Gastroesophageal sphincter (tissue), 4 donors: ENCODE data around the gene PDE1C. TPM values are rescaled to one million over a fixed set of nuclear protein-coding genes. Genes with fewer than 3 reads are reported as not detected.

Experiments
- ATAC-seq: fragments of 150-250 bp; one replicate; pipeline ENCODE4 v1.9.1; 2016; ENCODE audit warnings: mild to moderate bottlenecking, moderate library complexity
- H3K27ac ChIP-seq, 4 donors: fragments of 200-600 bp; sonication (generic) in 3 of 4; 1 replicate in 3 of 4; 2 replicates in 1 of 4; pipeline ENCODE4 v1.5.1; 2016 to 2019
- H3K27me3 ChIP-seq: fragments of 200-600 bp; sonication (generic); one replicate; pipeline ENCODE4 v1.5.1; 2019
- H3K36me3 ChIP-seq, 2 donors: fragments of 200-600 bp; sonication (generic); one replicate each; pipeline ENCODE4 v1.5.1; 2019; ENCODE audit warnings: control low read depth in 1 of 2
- H3K4me1 ChIP-seq, 3 donors: fragments of 200-600 bp; sonication (generic); 1 replicate in 2 of 3; 2 replicates in 1 of 3; pipeline ENCODE4 v1.5.1; 2016 to 2019; ENCODE audit warnings: control low read depth in 2 of 3
- H3K4me3 ChIP-seq, 2 donors: fragments of 200-600 bp; sonication (generic); one replicate each; pipeline ENCODE4 v1.5.1; 2019; ENCODE audit warnings: mild to moderate bottlenecking in 1 of 2, moderate library complexity in 1 of 2
- H3K9me3 ChIP-seq, 3 donors: fragments of 200-600 bp; sonication (generic); one replicate each; pipeline ENCODE4 v1.5.1; 2017 to 2019; ENCODE audit warnings: control low read depth in 2 of 3
- EP300 ChIP-seq: sonication (generic); formaldehyde crosslinking; IDR thresholded peaks from one replicate; pipeline ENCODE4 v1.6.1; 2017; ENCODE audit warnings: antibody characterized with exemption, mild to moderate bottlenecking
- POLR2A ChIP-seq, 2 donors: fragments of 450-650 bp; IDR thresholded peaks; one replicate each; pipeline ENCODE4 v1.6.1; 2017; ENCODE audit warnings: antibody characterized with exemption in 2 of 2, mild to moderate bottlenecking in 2 of 2, moderate library complexity in 1 of 2
- POLR2AphosphoS5 ChIP-seq: sonication (generic); formaldehyde crosslinking; IDR thresholded peaks from one replicate; pipeline ENCODE4 v1.6.1; 2017; ENCODE audit warnings: antibody characterized with exemption
- WGBS, 2 donors: methylation state at CpG; one replicate each; pipeline ENCODE4 v1.1.5; 2018; ENCODE audit warnings: low coverage in 1 of 2; 5-methylcytosine and 5-hydroxymethylcytosine counted together
- total RNA-seq, 4 donors: library from RNA; depleted of rRNA; stranded (reverse); fragments of >200 nt; gene quantifications; one replicate each; pipeline ENCODE4 v1.1.0, GENCODE V29; 2016
- TF ChIP-seq, protein P1 (sequence below), 4 experiments: fragments of 200-600 bp in 2 of 4; fragments of 450-650 bp in 2 of 4; sonication (generic) in 1 of 4; IDR thresholded peaks; one replicate each; pipeline ENCODE4 v1.5.1; 2017 to 2019; ENCODE audit warnings: antibody characterized with exemption in 4 of 4, mild to moderate bottlenecking in 2 of 4, moderate library complexity in 2 of 4

The PDE1C gene
- total RNA-seq, 4 donors from 2014 or later = 17.2 to 28.8 (median 21.7) TPM

DNA sequence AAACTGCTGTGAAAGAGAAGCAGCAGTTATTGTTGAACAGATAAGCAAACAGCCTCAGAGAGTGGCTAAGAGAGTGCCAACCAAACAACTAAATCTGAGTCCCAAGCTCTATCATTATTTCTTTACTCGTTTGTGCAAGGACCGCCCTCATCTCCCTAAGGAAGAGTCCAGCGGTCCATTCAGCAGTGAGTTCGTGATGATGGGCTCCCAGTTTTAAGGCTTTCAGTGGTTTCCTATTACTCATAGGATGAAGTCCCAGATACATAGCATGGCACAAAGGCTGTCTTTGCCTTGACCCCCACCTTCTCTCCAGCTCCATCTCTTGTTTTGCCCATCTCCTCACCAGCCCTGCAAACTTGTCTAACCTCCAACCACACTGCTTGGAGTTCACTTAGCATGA is 24.3 kb upstream of the PDE1C start:
- H3K36me3 ChIP-seq = no peaks in the 10 kb centered on the region
- TF ChIP-seq, protein P1, sequence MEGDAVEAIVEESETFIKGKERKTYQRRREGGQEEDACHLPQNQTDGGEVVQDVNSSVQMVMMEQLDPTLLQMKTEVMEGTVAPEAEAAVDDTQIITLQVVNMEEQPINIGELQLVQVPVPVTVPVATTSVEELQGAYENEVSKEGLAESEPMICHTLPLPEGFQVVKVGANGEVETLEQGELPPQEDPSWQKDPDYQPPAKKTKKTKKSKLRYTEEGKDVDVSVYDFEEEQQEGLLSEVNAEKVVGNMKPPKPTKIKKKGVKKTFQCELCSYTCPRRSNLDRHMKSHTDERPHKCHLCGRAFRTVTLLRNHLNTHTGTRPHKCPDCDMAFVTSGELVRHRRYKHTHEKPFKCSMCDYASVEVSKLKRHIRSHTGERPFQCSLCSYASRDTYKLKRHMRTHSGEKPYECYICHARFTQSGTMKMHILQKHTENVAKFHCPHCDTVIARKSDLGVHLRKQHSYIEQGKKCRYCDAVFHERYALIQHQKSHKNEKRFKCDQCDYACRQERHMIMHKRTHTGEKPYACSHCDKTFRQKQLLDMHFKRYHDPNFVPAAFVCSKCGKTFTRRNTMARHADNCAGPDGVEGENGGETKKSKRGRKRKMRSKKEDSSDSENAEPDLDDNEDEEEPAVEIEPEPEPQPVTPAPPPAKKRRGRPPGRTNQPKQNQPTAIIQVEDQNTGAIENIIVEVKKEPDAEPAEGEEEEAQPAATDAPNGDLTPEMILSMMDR (IDR thresholded peaks at IDR 0.05) = no peak
- no peak for TF ChIP-seq POLR2AphosphoS5
- no peak for TF ChIP-seq EP300
- TF ChIP-seq POLR2A (IDR thresholded peaks at IDR 0.05) = no peak
- H3K4me1 ChIP-seq = peaks cover 0 to 4% (median 0%) of the 10 kb centered on the region in 3 donors
- no peaks in the 10 kb centered on the region for H3K27me3 ChIP-seq
- H3K9me3 ChIP-seq = no peaks in the 10 kb centered on the region
- H3K27ac ChIP-seq = no peak overlapping the region
- no peak overlapping the region for H3K4me3 ChIP-seq
- ATAC-seq = no peak
- 79 to 90% methylated on average over 3 of the region's 4 CpGs for WGBS, 2 donors

DNA sequence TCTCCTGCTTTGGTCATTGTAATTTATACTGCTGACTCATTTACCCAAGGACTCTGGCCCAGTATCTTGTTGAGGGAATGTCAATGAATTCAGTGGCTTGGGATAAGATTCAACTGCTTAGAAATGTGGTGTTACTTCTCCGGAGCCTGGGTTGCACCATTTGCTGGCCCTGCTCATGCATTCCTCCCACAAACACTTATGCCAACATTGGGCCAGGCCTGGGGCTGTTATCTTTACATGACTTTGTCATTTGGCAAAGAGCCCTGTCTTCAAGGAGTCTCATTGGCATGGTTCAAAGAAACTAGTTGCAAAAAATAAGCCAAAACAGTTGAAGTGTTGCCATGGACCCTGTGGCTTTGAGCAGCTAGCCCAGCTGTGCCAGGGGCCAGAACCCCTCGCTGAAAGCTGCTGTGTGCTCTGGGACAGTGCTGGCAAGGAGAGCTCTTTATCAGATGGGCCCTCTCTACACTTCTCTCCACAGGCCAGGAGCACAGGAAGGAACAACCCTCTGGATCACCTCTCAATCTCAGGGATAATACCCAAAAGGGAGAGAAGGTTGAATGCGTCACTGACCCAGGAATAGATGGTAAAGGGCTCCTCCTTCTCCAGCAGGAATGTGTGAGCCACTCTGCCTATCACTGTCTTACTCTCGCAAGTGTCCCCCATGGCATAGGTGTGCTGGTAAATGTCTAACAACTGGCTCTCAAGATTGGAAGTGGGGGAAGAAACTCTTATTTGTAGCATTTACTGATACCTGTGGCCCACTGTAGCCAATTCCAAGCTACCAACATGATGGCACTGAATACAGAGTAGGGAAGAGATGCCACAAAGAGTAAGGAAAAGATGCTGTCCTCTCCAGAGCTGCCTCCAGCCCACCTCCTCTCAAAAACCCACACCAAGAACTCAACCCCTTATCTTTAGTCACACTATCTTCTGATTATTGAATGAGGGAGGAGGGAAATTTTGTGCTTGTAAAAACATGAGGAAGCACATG is 23.5 kb upstream of the PDE1C start:
- H3K9me3 ChIP-seq = no peaks in the 10 kb centered on the region
- H3K4me3 ChIP-seq = no peak overlapping the region
- H3K27ac ChIP-seq = no peak overlapping the region
- no peaks in the 10 kb centered on the region for H3K36me3 ChIP-seq
- peaks cover 0 to 4% (median 0%) of the 10 kb centered on the region in 3 donors for H3K4me1 ChIP-seq
- 15 to 57% methylated on average over 3 of the region's 4 CpGs for WGBS, 2 donors
- H3K27me3 ChIP-seq = no peaks in the 10 kb centered on the region
- TF ChIP-seq POLR2AphosphoS5 (peak; percentile 59), EP300 (no peak), POLR2A (IDR thresholded peaks at IDR 0.05) (no peak)
- TF ChIP-seq, protein P1 (IDR thresholded peaks at IDR 0.05) = no peak
- peak; percentile 72 for ATAC-seq

DNA sequence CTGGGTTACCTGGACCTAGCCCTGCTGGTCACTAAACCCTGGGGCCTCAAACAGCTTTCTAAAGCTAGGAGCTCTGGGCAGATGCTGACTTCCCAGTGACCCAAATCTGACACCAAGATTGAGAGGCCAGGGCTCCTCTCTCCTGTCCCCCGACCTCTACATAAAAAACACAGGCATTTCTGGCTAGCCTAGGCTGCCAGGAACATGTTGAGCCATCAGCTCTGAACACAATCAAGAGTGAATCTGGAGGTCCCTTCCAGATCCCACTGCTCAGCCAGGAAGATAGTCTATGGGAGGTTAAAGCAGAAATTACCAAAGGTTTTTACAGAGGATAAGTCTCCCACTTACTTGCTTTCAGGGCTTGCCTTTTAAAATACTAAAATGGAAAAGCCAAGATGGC is 22.1 kb upstream of the PDE1C start:
- ATAC-seq = no peak
- 29% methylated on average over 1 of the region's 1 CpG; no CpG with 5 or more reads in 1 of the 2 donors for WGBS, 2 donors

DNA sequence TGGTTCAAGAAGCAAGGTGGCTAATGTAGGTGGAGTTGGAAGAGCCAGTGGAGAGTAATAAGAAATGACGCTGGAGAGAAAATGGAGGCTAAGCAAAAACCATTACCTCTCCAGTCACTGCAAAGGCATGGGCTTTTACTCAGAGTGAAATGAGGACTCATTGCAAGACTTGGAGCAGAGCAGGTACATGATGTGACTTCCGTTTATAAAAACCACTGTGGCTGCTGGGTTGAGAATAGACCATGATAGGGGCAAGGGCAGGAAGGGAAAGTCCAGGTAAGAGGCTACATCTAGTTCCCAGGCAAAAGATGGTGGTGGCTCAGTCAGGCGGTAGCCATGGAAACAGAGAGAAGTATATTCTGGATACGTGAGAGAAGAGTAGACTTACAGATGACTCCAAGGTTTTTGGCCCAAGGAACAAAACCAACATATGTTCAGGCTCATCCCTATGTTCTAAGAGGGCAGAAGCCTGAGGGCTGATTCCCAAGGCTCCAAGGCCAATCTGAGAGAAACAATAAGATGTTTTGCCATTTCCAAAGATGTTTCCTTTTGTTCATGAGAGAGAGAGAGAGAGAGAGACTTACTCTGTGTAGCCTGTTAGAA is 21.5 kb upstream of the PDE1C start:
- 84 to 88% methylated on average over 1 to 4 of the region's 4 CpGs for WGBS, 2 donors
- no peak overlapping the region for H3K4me3 ChIP-seq
- no peaks in the 10 kb centered on the region for H3K9me3 ChIP-seq
- no peaks in the 10 kb centered on the region for H3K27me3 ChIP-seq
- TF ChIP-seq POLR2A (IDR thresholded peaks at IDR 0.05) (no peak), POLR2AphosphoS5 (no peak), EP300 (no peak)
- TF ChIP-seq, protein P1 (IDR thresholded peaks at IDR 0.05) = no peak
- H3K36me3 ChIP-seq = no peaks in the 10 kb centered on the region
- ATAC-seq = no peak
- no peak overlapping the region for H3K27ac ChIP-seq
- peaks cover 0 to 4% (median 0%) of the 10 kb centered on the region in 3 donors for H3K4me1 ChIP-seq

More for the DNA sequence above, 22.1 kb upstream of the PDE1C start:
- H3K27ac ChIP-seq = no peak overlapping the region
- H3K36me3 ChIP-seq = no peaks in the 10 kb centered on the region
- TF ChIP-seq POLR2AphosphoS5 = no peak
- no peak for TF ChIP-seq POLR2A (IDR thresholded peaks at IDR 0.05)
- TF ChIP-seq, protein P1 (IDR thresholded peaks at IDR 0.05) = no peak
- no peak for TF ChIP-seq EP300
- peaks cover 0 to 4% (median 0%) of the 10 kb centered on the region in 3 donors for H3K4me1 ChIP-seq
- no peak overlapping the region for H3K4me3 ChIP-seq
- H3K9me3 ChIP-seq = no peaks in the 10 kb centered on the region
- H3K27me3 ChIP-seq = no peaks in the 10 kb centered on the region
